Measurements from ENCODE around the gene ADSS1. TPM values are rescaled to one million over a fixed set of nuclear protein-coding genes. Genes with fewer than 3 reads are reported as not detected.

Gene ADSS1
- 0.86 and 2.6 TPM in 2 replicates for total RNA-seq

DNA sequence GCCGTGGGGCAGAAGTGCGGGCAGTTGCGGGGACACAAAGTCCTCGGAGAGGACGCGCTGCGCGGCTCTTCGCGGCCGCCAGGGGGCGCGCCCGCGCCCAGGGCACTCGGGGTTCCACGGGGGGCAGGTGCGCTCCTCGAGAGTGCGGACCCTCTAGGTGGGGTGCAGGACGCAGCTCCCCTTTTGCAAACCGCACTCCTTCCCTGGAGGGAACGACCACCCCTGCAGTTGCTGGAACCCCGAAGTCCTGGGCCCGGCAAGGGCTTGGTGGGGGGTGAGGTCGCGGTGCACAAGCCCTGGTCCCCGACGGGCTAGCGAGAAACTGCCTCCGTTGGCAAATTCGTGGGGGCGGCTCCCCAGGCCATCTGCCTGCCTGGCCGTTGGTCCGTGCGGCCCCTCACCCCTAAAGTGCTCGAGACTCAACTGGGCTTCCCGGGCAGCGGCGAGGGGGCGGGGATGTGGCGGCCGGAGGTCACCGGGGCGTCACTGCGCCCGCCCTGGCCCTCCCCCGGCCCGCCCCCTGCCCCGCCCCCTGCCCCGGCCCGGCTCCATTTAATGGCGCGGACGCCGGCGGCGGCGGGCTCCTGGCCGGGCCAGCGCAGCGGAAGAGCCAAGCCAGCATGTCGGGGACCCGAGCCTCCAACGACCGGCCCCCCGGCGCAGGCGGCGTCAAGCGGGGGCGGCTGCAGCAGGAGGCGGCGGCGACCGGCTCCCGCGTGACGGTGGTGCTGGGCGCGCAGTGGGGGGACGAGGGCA, at the start of gene ADSS1:
TSS of gene ADSS1 (plus strand) at position 579 of the 756 bp plus-strand sequence. CDS start at position 621, 42 bp downstream.

DNA sequence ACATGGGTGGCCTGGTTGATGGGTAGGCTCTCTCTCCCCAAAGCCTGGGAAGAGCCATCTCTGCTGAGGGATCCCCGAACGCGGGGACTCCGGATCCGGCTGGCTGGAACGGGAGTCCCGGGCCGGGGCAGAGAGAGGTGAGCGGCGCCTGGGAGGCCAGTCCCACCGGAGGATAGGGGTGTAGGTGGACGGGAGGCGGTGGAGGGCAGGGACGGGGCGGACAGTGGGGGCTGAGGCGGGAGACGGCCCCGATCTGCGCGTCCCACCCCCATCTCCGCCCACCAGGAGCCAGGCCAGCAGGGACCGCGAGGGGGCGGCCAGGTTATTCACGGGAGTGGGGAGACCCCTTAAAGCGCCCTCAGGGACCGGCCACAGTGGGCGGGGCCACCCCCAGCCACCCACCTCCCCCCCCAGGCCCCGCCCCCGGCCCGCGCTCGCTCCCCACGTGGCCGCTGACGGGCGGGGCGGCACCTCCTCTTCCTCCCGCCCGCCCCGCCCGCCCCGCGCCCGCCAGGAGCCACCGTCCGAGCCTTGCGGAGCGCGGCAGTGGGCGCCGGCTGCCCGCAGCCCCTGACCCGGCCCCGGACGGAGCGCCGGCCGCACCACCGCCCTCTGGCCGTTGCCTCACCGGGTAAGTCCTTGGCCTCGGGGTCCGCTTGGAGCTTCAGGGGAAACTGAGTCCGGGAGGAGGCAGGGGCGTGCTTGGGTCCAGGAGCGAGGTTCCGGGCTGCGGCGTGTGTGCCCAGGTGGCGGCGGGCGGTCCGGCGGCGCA, 34.7 kb upstream of the ADSS1 start, which contains the start of gene INF2:
TSS of gene INF2 (plus strand) at position 510 of the 772 bp plus-strand sequence. CDS start 11,748 bp downstream, outside the sequence.

DNA sequence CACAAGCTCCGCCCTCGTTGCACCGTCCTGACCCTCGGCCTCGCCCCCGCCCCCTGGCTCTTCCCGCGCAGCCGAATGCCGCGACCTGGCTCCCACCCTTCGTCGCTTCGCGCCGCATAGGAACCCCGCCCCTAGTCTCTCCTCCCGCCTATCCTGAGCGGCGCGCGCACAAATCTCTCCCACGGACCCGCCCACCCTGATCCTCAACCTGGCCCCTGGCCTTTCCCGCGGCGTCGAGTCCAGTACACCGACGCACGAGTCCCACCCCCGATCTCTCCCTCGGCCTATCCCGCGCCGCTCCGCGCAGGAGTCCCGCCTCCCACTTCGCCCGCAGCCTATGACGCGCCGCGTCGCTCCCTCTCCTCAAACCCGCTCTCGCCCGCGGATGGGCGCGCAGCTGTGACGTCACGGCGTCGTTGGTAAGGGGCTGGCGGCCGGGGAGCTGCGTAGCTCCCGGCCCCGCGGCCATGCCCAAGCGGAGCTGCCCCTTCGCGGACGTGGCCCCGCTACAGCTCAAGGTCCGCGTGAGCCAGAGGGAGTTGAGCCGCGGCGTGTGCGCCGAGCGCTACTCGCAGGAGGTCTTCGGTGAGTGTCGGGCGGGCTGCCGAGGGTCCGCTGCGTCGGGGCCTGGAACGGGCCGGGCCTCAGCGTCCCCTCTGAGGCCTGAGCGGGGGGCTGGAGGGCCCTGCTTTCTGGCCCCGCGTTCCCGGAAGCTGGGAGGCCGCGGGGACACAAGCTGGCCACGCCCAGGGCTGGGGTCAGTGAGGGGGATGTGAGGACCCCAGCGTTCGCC, 28.9 kb downstream of the ADSS1 start, which contains the start of gene SIVA1:
TSS of gene SIVA1 (plus strand) at position 413 of the 793 bp plus-strand sequence. CDS start at position 468, 55 bp downstream.

DNA sequence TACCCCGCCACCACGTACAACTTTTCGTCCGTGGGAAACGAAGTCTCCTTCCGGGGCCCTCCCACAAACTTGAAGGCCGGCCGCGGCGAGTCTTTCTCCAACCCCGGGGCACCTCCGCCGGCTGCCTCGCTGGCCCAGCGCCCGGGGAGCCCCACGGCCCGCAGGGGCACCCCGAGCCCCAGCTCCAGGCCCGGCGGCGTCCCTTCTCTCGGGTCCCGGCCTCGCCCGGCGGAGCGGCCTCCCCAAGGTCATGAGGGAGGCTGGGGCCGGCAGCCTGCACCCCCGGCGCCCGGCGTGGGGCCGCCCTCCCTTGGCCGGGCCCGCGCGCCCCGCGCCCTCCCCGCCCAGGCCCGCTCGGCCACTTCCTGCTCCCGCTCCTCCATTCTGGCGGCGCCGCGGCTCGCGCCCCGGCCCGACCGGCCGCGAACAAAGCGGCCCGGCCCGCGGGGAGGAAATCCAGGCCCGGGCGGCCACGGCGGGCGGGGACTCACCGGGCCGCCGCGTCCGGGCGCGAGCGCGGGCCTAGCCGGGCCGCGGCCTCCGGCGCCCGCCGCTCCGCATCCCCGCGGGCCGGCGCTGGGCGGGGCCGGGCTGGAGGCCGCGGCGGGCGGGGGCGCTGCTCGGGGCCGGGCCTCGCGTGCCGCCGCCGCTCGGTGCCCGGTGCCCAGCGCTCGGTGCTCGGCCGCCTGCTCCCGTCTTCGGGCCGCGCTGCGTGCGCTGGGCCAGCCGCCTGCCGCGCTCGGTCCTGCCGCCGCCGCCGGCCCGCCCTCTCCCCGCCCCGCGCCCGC, 71.2 kb downstream of the ADSS1 start, which contains the start of gene AKT1:
TSS of gene AKT1 (minus strand) at position 756 of the 788 bp plus-strand sequence. CDS start 3,105 bp downstream, outside the sequence.

Other genes starting within 250 kb of the ADSS1 start
- not detected in 2 replicates for gene C14orf180, start 144.5 kb upstream of the ADSS1 start, total RNA-seq
- not detected in 2 replicates for gene TMEM179, start 119.5 kb upstream of the ADSS1 start, total RNA-seq
- 25.3 and 26.5 TPM in 2 replicates for gene INF2, start 34.6 kb upstream of the ADSS1 start, total RNA-seq
- gene SIVA1, start 28.9 kb downstream of the ADSS1 start, total RNA-seq: 74.5 and 74.6 TPM in 2 replicates
- gene AKT1, start 71.5 kb downstream of the ADSS1 start, total RNA-seq: 115 and 120 TPM in 2 replicates
- gene ZBTB42, start 76.9 kb downstream of the ADSS1 start, total RNA-seq: 3.4 and 5.7 TPM in 2 replicates
- gene CEP170B, start 141.0 kb downstream of the ADSS1 start, total RNA-seq: 2.9 and 3.7 TPM in 2 replicates
- 0.09 TPM in 1 of 2 replicates, not detected in the other for gene PLD4, start 200.7 kb downstream of the ADSS1 start, total RNA-seq

Data from dermis lymphatic vessel endothelial cell (primary cell).